Endothelial cell of umbilical vein (primary cell): ENCODE results near the gene CNTNAP4.

Source experiments
- EZH2 ChIP-seq: IDR thresholded peaks from 2 replicates; pipeline ENCODE4 v1.6.1; 2012; ENCODE audit warnings: borderline replicate concordance, low read depth, mild to moderate bottlenecking, moderate library complexity, low read length, inconsistent platforms; ENCODE audit not compliant: severe bottlenecking
- GATA2 ChIP-seq: IDR thresholded peaks from 2 replicates; pipeline ENCODE4 v1.7.0; 2011; ENCODE audit warnings: low read depth, mild to moderate bottlenecking, moderate library complexity, mixed read lengths, low read length; ENCODE audit not compliant: insufficient read length, insufficient read depth
- JUN ChIP-seq: IDR thresholded peaks from 2 replicates; pipeline ENCODE4 v1.6.1; 2011; ENCODE audit warnings: borderline replicate concordance, low read depth; ENCODE audit not compliant: insufficient read length, insufficient read depth
- MAX ChIP-seq: IDR thresholded peaks from 2 replicates; pipeline ENCODE4 v1.6.1; 2011; ENCODE audit not compliant: insufficient read depth, insufficient read length
- MYC ChIP-seq: IDR thresholded peaks from one replicate; pipeline ENCODE4 v1.6.1; 2011; ENCODE audit warnings: mild to moderate bottlenecking, low read depth, low read length
- POLR2A ChIP-seq: IDR thresholded peaks from 2 replicates; pipeline ENCODE4 v1.6.1; 2012; ENCODE audit warnings: low read depth, mild to moderate bottlenecking, control low read depth, low read length
- POLR2AphosphoS5 ChIP-seq: IDR thresholded peaks from 2 replicates; pipeline ENCODE4 v1.6.1; 2012; ENCODE audit warnings: low read depth, mild to moderate bottlenecking, control low read depth, low read length, moderate library complexity; ENCODE audit not compliant: insufficient read depth
- TF ChIP-seq, protein P1 (sequence below), 2 donors: IDR thresholded peaks; 1 replicate in 1 of 2; 2 replicates in 1 of 2; pipeline ENCODE4 v1.5.1; 2011; ENCODE audit warnings: low read length in 2 of 2, mild to moderate bottlenecking in 2 of 2, moderate library complexity in 2 of 2, control low read depth in 1 of 2, inconsistent platforms in 1 of 2, low read depth in 1 of 2; ENCODE audit not compliant: insufficient read depth in 1 of 2; ENCODE audit errors: extremely low read depth in 1 of 2

- TF ChIP-seq EZH2 (no peak), GATA2 (no peak), POLR2A (no peak), MYC (no peak), POLR2AphosphoS5 (no peak), MAX (no peak), JUN (no peak)
- TF ChIP-seq, protein P1, sequence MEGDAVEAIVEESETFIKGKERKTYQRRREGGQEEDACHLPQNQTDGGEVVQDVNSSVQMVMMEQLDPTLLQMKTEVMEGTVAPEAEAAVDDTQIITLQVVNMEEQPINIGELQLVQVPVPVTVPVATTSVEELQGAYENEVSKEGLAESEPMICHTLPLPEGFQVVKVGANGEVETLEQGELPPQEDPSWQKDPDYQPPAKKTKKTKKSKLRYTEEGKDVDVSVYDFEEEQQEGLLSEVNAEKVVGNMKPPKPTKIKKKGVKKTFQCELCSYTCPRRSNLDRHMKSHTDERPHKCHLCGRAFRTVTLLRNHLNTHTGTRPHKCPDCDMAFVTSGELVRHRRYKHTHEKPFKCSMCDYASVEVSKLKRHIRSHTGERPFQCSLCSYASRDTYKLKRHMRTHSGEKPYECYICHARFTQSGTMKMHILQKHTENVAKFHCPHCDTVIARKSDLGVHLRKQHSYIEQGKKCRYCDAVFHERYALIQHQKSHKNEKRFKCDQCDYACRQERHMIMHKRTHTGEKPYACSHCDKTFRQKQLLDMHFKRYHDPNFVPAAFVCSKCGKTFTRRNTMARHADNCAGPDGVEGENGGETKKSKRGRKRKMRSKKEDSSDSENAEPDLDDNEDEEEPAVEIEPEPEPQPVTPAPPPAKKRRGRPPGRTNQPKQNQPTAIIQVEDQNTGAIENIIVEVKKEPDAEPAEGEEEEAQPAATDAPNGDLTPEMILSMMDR (IDR thresholded peaks at IDR 0.05; ENCODE audit: extremely low read depth in 1 of 2, insufficient read depth in 1 of 2, low read depth in 1 of 2, low read length in 2 of 2): no peak
These were observed 51.9 kb downstream of the CNTNAP4 start for GRCh38 chr16:76329106-76329505.
